PC-9 (cell line): ENCODE data around the gene ARMC2. TPM values are rescaled to one million over a fixed set of nuclear protein-coding genes. Genes with fewer than 3 reads are reported as not detected.
"Not testable (repeated sequence)": the region's sequence is repeated elsewhere in the genome, so short reads cannot be mapped to it uniquely, and the experiment has no call there.

Experiments
- BruUV-seq: library from RNA; stranded (reverse); fragments of 400-500 nt; replicated peaks from 2 replicates; lab custom pipeline; 2021; lab: Mats Ljungman, UMichigan
- CTCF ChIA-PET: fragments of 300-600 bp; sonication (Branson Sonifier 250); formaldehyde crosslinking; loops from one replicate; lab custom pipeline; 2022; ENCODE audit warnings: antibody characterized with exemption; lab: Charles Lee
- POLR2A ChIA-PET: fragments of 300-600 bp; sonication (Branson Sonifier 250); formaldehyde crosslinking; loops from one replicate; lab custom pipeline; 2022; ENCODE audit warnings: antibody characterized with exemption; ENCODE audit not compliant: unreplicated experiment; lab: Charles Lee
- DNase-seq, 2 experiments: peaks; one replicate each; pipeline versions ENCODE4 v3.0.0 to v3.0.0-alpha.2; 2015 to 2022; ENCODE audit warnings: mixed read lengths in 1 of 2
- H2AFZ ChIP-seq: fragments of 200-600 bp; sonication (generic); 2 replicates; pipeline ENCODE4 v1.8.1; 2017; ENCODE audit warnings: antibody characterized with exemption
- H3F3A ChIP-seq: fragments of 200-600 bp; sonication (generic); 2 replicates; pipeline ENCODE4 v1.8.1; 2017; ENCODE audit warnings: antibody characterized with exemption, mild to moderate bottlenecking, low read depth; ENCODE audit not compliant: insufficient read depth
- H3K27ac ChIP-seq: fragments of 200-600 bp; sonication (generic); 2 replicates; pipeline ENCODE4 v1.6.1; 2016; ENCODE audit warnings: mixed run types
- H3K27me3 ChIP-seq: fragments of 200-600 bp; sonication (generic); 2 replicates; pipeline ENCODE4 v1.6.1; 2016; ENCODE audit warnings: low read depth, mixed run types; ENCODE audit not compliant: insufficient read depth
- H3K36me3 ChIP-seq: fragments of 200-600 bp; sonication (generic); 2 replicates; pipeline ENCODE4 v1.6.1; 2016; ENCODE audit warnings: low read depth, mixed run types
- H3K4me1 ChIP-seq: fragments of 200-600 bp; sonication (generic); replicated peaks from 2 replicates; pipeline ENCODE4 v1.6.1; 2016; ENCODE audit warnings: mixed run types; ENCODE audit not compliant: insufficient read depth
- H3K4me2 ChIP-seq: fragments of 200-600 bp; sonication (generic); 2 replicates; pipeline ENCODE4 v1.6.1; 2017; ENCODE audit warnings: mixed run types
- H3K4me3 ChIP-seq: fragments of 200-600 bp; sonication (generic); 2 replicates; pipeline ENCODE4 v1.6.1; 2016; ENCODE audit warnings: mixed run types
- H3K79me2 ChIP-seq: fragments of 200-600 bp; sonication (generic); 2 replicates; pipeline ENCODE4 v1.6.1; 2017; ENCODE audit warnings: low read depth, mixed run types
- H3K9me2 ChIP-seq: fragments of 200-600 bp; sonication (generic); 2 replicates; pipeline ENCODE4 v1.8.1; 2017; ENCODE audit warnings: mild to moderate bottlenecking; ENCODE audit not compliant: insufficient read depth
- H3K9me3 ChIP-seq: fragments of 200-600 bp; sonication (generic); 2 replicates; pipeline ENCODE4 v1.8.1; 2016; ENCODE audit warnings: low read depth; ENCODE audit not compliant: insufficient read depth
- H4K20me1 ChIP-seq: fragments of 200-600 bp; sonication (generic); 2 replicates; pipeline ENCODE4 v1.8.1; 2017; ENCODE audit not compliant: insufficient read depth
- CTCF ChIP-seq: fragments of 200-600 bp; sonication (generic); conservative IDR thresholded peaks from 2 replicates; pipeline ENCODE4 v1.6.1; 2017; ENCODE audit warnings: mixed run types, antibody characterized with exemption, mild to moderate bottlenecking, moderate library complexity
- EZH2 ChIP-seq: fragments of 200-600 bp; sonication (generic); IDR thresholded peaks from 2 replicates; pipeline ENCODE4 v1.8.0; 2017; ENCODE audit warnings: antibody characterized with exemption, low read depth
- intact Hi-C: fragments of 100-400 bp; cut with micrococcal nuclease; formaldehyde crosslinking; loops from one replicate; pipeline ENCODE4 v1.10.0; 2022; ENCODE audit not compliant: unreplicated experiment
- total RNA-seq: library from RNA; stranded (reverse); gene quantifications from 2 replicates; pipeline ENCODE4 v1.2.3, GENCODE V29; 2021

The ARMC2 gene
- total RNA-seq, 1 experiment from 2014 or later, result 15.5 TPM

DNA sequence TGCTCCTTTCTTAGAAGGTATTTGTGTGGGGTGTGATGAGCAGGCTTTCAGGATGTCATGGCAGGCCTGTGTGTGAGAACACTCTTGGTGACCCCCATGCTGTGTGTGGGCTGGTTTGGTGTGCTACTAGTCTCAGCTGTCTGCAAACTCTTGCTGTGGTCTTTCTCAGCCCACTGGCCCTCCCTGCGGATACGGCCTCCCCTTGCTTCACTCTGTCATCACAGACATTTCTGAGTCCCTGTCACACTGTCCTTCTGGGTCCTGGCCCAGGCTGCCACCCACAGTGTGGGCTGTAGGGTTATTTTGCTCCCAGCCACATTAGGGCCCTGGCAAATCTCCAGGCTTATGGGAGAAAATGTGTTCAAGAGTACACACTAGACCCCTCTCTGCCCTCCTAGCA is 39.0 kb upstream of the ARMC2 start:
- CTCF ChIA-PET, result no interaction called here
- no peaks in the 10 kb centered on the region for H3K36me3 ChIP-seq
- no peaks in the 10 kb centered on the region for H3K9me3 ChIP-seq
- H3K4me3 ChIP-seq, result no peak overlapping the region
- no peaks in the 10 kb centered on the region for H3K27me3 ChIP-seq
- no TSS peak for BruUV-seq
- no peaks in the 10 kb centered on the region for H3K79me2 ChIP-seq
- intact Hi-C loops, result no loop called here
- no peak overlapping the region for H3K27ac ChIP-seq
- no peak for DNase-seq
- H3K4me2 ChIP-seq, result no peak overlapping the region
- TF ChIP-seq CTCF (no peak), EZH2 (no peak)
- peaks cover 15% of the 10 kb centered on the region; the same call in 1 of the 2 replicates for H3F3A ChIP-seq
- H2AFZ ChIP-seq, result no peak overlapping the region
- no peaks in the 10 kb centered on the region for H3K9me2 ChIP-seq
- no peaks in the 10 kb centered on the region for H4K20me1 ChIP-seq
- POLR2A ChIA-PET, result no interaction called here
- peaks cover 19% of the 10 kb centered on the region for H3K4me1 ChIP-seq

- TF ChIP-seq CTCF (no peak), EZH2 (no peak)
- H3K36me3 ChIP-seq, result no peaks in the 10 kb centered on the region
- no peak overlapping the region for H3K27ac ChIP-seq
- ChIA-PET CTCF (no interaction called here), POLR2A (no interaction called here)
- H3K79me2 ChIP-seq, result no peaks in the 10 kb centered on the region
- H4K20me1 ChIP-seq, result no peaks in the 10 kb centered on the region
- no peak overlapping the region for H3K4me3 ChIP-seq
- H2AFZ ChIP-seq, result no peak overlapping the region
- BruUV-seq, result no TSS peak
- H3K9me2 ChIP-seq, result no peaks in the 10 kb centered on the region
- H3K9me3 ChIP-seq, result no peaks in the 10 kb centered on the region
- H3F3A ChIP-seq, result peaks cover 15% of the 10 kb centered on the region; the same call in 1 of the 2 replicates
- peaks cover 19% of the 10 kb centered on the region for H3K4me1 ChIP-seq
- intact Hi-C loops, result no loop called here
- no peak for DNase-seq
- no peak overlapping the region for H3K4me2 ChIP-seq
- H3K27me3 ChIP-seq, result no peaks in the 10 kb centered on the region
Measured at GRCh38 chr6:108810057-108810643, 38.1 kb upstream of the ARMC2 start.

GRCh38 chr6:108811490-108811889 is 36.7 kb upstream of the ARMC2 start:
- DNase-seq, result no peak
- ChIA-PET POLR2A (interaction anchor here (0.7 kb wide), 1 partner anchor 56 kb away, joined by 3 read pairs; no protein-coding TSS in a partner anchor), CTCF (no interaction called here)
- Histone ChIP-seq H3K27ac (no peak overlapping the region), H2AFZ (no peak overlapping the region), H3K4me2 (no peak overlapping the region), H3K27me3 (no peaks in the 10 kb centered on the region), H3K9me3 (no peaks in the 10 kb centered on the region), H3K79me2 (no peaks in the 10 kb centered on the region), H3K4me3 (no peak overlapping the region), H4K20me1 (no peaks in the 10 kb centered on the region), H3K9me2 (no peaks in the 10 kb centered on the region), H3K36me3 (no peaks in the 10 kb centered on the region), H3F3A (peaks cover 13% of the 10 kb centered on the region; the same call in 1 of the 2 replicates), H3K4me1 (peaks cover 6% of the 10 kb centered on the region)
- BruUV-seq, result no TSS peak
- intact Hi-C loops, result no loop called here
- TF ChIP-seq CTCF (no peak), EZH2 (no peak)

DNA sequence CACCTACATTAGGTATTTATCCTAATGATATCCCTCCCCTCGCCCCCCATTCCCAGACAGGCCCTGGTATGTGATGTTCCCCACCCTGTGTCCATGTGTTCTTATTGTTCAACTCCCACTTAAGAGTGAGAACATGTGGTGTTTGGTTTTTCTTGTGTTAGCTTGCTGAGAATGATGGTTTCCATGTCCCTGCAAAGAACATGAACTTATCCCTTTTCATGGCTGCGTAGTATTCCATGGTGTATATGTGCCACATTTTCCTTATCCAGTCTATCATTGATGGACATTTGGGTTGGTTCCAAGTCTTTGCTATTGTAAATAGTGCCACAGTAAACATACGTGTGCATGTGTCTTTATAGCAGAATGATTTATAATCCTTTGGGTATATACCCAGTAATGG is 35.0 kb upstream of the ARMC2 start:
- H3F3A ChIP-seq, H3K4me1 ChIP-seq, H3K36me3 ChIP-seq, H3K27ac ChIP-seq, H3K27me3 ChIP-seq, H3K79me2 ChIP-seq, H3K4me2 ChIP-seq, BruUV-seq, H3K4me3 ChIP-seq, H2AFZ ChIP-seq, intact Hi-C loops, H4K20me1 ChIP-seq, H3K9me3 ChIP-seq, POLR2A ChIA-PET, DNase-seq, CTCF ChIA-PET, H3K9me2 ChIP-seq: not testable (repeated sequence)

GRCh38 chr6:108817276-108817675 is 30.9 kb upstream of the ARMC2 start:
- POLR2A ChIA-PET, H3K4me3 ChIP-seq, H3K4me1 ChIP-seq, H3K9me2 ChIP-seq, BruUV-seq, intact Hi-C loops, H4K20me1 ChIP-seq, H3K27ac ChIP-seq, H3K9me3 ChIP-seq, H2AFZ ChIP-seq, H3K36me3 ChIP-seq, H3K79me2 ChIP-seq, CTCF ChIA-PET, H3K27me3 ChIP-seq, H3F3A ChIP-seq, DNase-seq, H3K4me2 ChIP-seq: not testable (repeated sequence)
